OCI-LY3 (cell line): ENCODE measurements around the gene PPAT.

Experiments used
- H2AFZ ChIP-seq: fragments of 200-600, 300-600 bp; shearing (Covaris generic); 2 replicates; pipeline ENCODE4 v1.6.0; 2014; ENCODE audit warnings: antibody characterized with exemption, low read depth, low read length
- H3K27ac ChIP-seq: fragments of 200-600, 300-600 bp; sonication (generic); 2 replicates; pipeline ENCODE4 v1.5.1; 2014; ENCODE audit warnings: mild to moderate bottlenecking, low read length, moderate library complexity, mixed read lengths
- H3K27me3 ChIP-seq: fragments of 200-600, 300-600 bp; sonication (generic); 2 replicates; pipeline ENCODE4 v1.6.1; 2014; ENCODE audit warnings: low read depth, low read length, mixed read lengths
- H3K36me3 ChIP-seq: fragments of 200-600, 300-600 bp; sonication (generic); replicated peaks from 2 replicates; pipeline ENCODE3; 2014; ENCODE audit warnings: low read depth, low read length, mixed read lengths
- H3K4me1 ChIP-seq: fragments of 300-600, 200-600 bp; sonication (generic); 2 replicates; pipeline ENCODE4 v1.6.1; 2014; ENCODE audit warnings: low read length, mixed read lengths
- H3K4me2 ChIP-seq: fragments of 200-600, 300-600 bp; sonication (generic); 2 replicates; pipeline ENCODE4 v1.6.1; 2014; ENCODE audit warnings: low read length, mixed read lengths
- H3K4me3 ChIP-seq: fragments of 300-600, 200-600 bp; sonication (generic); 2 replicates; pipeline ENCODE4 v1.5.1; 2014; ENCODE audit warnings: antibody characterized with exemption, mild to moderate bottlenecking, low read length, moderate library complexity
- H3K79me2 ChIP-seq: fragments of 300-600, 200-600 bp; shearing (Covaris generic); 2 replicates; pipeline ENCODE4 v1.6.1; 2014; ENCODE audit warnings: mild to moderate bottlenecking, low read length, mixed read lengths
- H3K9ac ChIP-seq: fragments of 300-600, 200-600 bp; shearing (Covaris generic); 2 replicates; pipeline ENCODE4 v1.6.0; 2014; ENCODE audit warnings: mild to moderate bottlenecking, low read length, moderate library complexity
- H3K9me3 ChIP-seq: fragments of 200-600, 300-600 bp; shearing (Covaris generic); 2 replicates; pipeline ENCODE4 v1.6.1; 2014; ENCODE audit warnings: low read length, mixed read lengths; ENCODE audit not compliant: insufficient read depth
- H4K20me1 ChIP-seq: fragments of 200-600, 300-600 bp; sonication (generic); 2 replicates; pipeline ENCODE4 v1.6.1; 2016; ENCODE audit warnings: low read length, mixed read lengths; ENCODE audit not compliant: insufficient read depth
- CTCF ChIP-seq: fragments of 200-600, 300-600 bp; sonication (generic); IDR thresholded peaks from 2 replicates; pipeline ENCODE4 v1.5.1; 2014; ENCODE audit warnings: antibody characterized with exemption, low read length, low read depth
- EZH2phosphoT487 ChIP-seq: fragments of 200-600 bp; shearing (Covaris generic); IDR thresholded peaks from 2 replicates; pipeline ENCODE4 v1.6.1; 2018; ENCODE audit warnings: antibody characterized with exemption, mixed run types, low read depth

Gene PPAT

GRCh38 chr4:56408978-56409377 is 26.4 kb downstream of the PPAT start:
- Histone ChIP-seq H3K9ac (no peak overlapping the region), H3K9me3 (no peaks in the 10 kb centered on the region), H2AFZ (no peak overlapping the region), H3K4me3 (no peak overlapping the region), H3K27me3 (no peaks in the 10 kb centered on the region), H3K27ac (no peak overlapping the region), H4K20me1 (peaks cover 34% of the 10 kb centered on the region), H3K36me3 (peaks cover 30% of the 10 kb centered on the region), H3K4me1 (peaks cover 12% of the 10 kb centered on the region), H3K79me2 (peaks cover 81% of the 10 kb centered on the region), H3K4me2 (no peak overlapping the region)
- no peak for TF ChIP-seq CTCF
- TF ChIP-seq EZH2phosphoT487 = no peak

GRCh38 chr4:56406151-56406550 is 29.3 kb downstream of the PPAT start:
- no peaks in the 10 kb centered on the region for H3K4me1 ChIP-seq
- peaks cover 56% of the 10 kb centered on the region for H3K79me2 ChIP-seq
- no peaks in the 10 kb centered on the region for H3K27me3 ChIP-seq
- no peak overlapping the region for H3K4me3 ChIP-seq
- H3K27ac ChIP-seq = no peak overlapping the region
- H3K4me2 ChIP-seq = no peak overlapping the region
- no peak overlapping the region for H3K9ac ChIP-seq
- TF ChIP-seq EZH2phosphoT487 (no peak), CTCF (no peak)
- H4K20me1 ChIP-seq = peaks cover 11% of the 10 kb centered on the region; the same call in 1 of the 2 replicates
- H2AFZ ChIP-seq = no peak overlapping the region
- H3K9me3 ChIP-seq = no peaks in the 10 kb centered on the region
- peaks cover 46% of the 10 kb centered on the region for H3K36me3 ChIP-seq

GRCh38 chr4:56405016-56405415 is 30.4 kb downstream of the PPAT start:
- H3K4me2 ChIP-seq = no peak overlapping the region
- H3K79me2 ChIP-seq = peaks cover 47% of the 10 kb centered on the region
- no peaks in the 10 kb centered on the region for H3K9me3 ChIP-seq
- H3K36me3 ChIP-seq = peaks cover 57% of the 10 kb centered on the region
- no peak overlapping the region for H3K9ac ChIP-seq
- no peak overlapping the region for H3K27ac ChIP-seq
- no peak for TF ChIP-seq EZH2phosphoT487
- TF ChIP-seq CTCF = no peak
- no peak overlapping the region for H2AFZ ChIP-seq
- H3K27me3 ChIP-seq = no peaks in the 10 kb centered on the region
- H3K4me3 ChIP-seq = no peak overlapping the region
- H3K4me1 ChIP-seq = no peaks in the 10 kb centered on the region
- H4K20me1 ChIP-seq = peaks cover 5% of the 10 kb centered on the region; the same call in 1 of the 2 replicates

- H3K79me2 ChIP-seq = peaks cover 13% of the 10 kb centered on the region
- TF ChIP-seq CTCF (no peak), EZH2phosphoT487 (no peak)
- no peak overlapping the region for H3K4me2 ChIP-seq
- H3K27ac ChIP-seq = no peak overlapping the region
- no peaks in the 10 kb centered on the region for H3K27me3 ChIP-seq
- no peak overlapping the region for H2AFZ ChIP-seq
- H4K20me1 ChIP-seq = no peaks in the 10 kb centered on the region
- peaks cover 55% of the 10 kb centered on the region for H3K36me3 ChIP-seq
- no peaks in the 10 kb centered on the region for H3K9me3 ChIP-seq
- no peak overlapping the region for H3K4me3 ChIP-seq
- H3K4me1 ChIP-seq = no peaks in the 10 kb centered on the region
- H3K9ac ChIP-seq = no peak overlapping the region
These were observed 34.9 kb downstream of the PPAT start for GRCh38 chr4:56400560-56400959.
